Prostate gland (tissue), 2 donors: Measurements from ENCODE around the gene ZNF546.

Experiments used
- CTCF ChIP-seq, 4 experiments: fragments of 200-600 bp in 2 of 4; fragments of 450-650 bp in 2 of 4; sonication (generic) in 2 of 4; IDR thresholded peaks; 1 replicate in 3 of 4; 2 replicates in 1 of 4; pipeline ENCODE4 v1.5.1; 2016 to 2019; ENCODE audit warnings: antibody characterized with exemption in 4 of 4, mild to moderate bottlenecking in 2 of 4, moderate library complexity in 2 of 4
- POLR2AphosphoS5 ChIP-seq: sonication (generic); formaldehyde crosslinking; IDR thresholded peaks from one replicate; pipeline ENCODE4 v1.6.1; 2017; ENCODE audit warnings: antibody characterized with exemption

- TF ChIP-seq CTCF (IDR thresholded peaks at IDR 0.05) (no peak), POLR2AphosphoS5 (no peak)
Observed at GRCh38 chr19:40053491-40053890, 56.6 kb downstream of the ZNF546 start.
